ENCODE results near the gene GALK1. TPM values are rescaled to one million over a fixed set of nuclear protein-coding genes. Genes with fewer than 3 reads are reported as not detected.
A peak's percentile ranks its signal among the peaks of the same experiment; 100 is the strongest.

Gene GALK1
- total and polyA plus RNA-seq, 2 of the 13 experiments (the other 11 are each of a cell fraction or from before 2014, with no cell fraction given), result 59.9 to 93.6 TPM

- TF ChIP-seq ZNF530 (CRISPR knock-in tag; IDR thresholded peaks at IDR 0.05; ENCODE audit: low read depth) (no peak), TMF1 (CRISPR knock-in tag; IDR thresholded peaks at IDR 0.05; ENCODE audit: low read depth) (peak; percentile 64; the same call in 1 of the 2 replicates), ZNF615 (CRISPR knock-in tag; IDR thresholded peaks at IDR 0.05; ENCODE audit: borderline replicate concordance) (no peak), XRCC5 (optimal IDR thresholded peaks at IDR 0.05; ENCODE audit: low read length) (no peak), ZFP36 (IDR thresholded peaks at IDR 0.05; ENCODE audit: borderline replicate concordance, low read depth, low read length, partially characterized antibody) (no peak), PRDM10 (CRISPR knock-in tag; IDR thresholded peaks at IDR 0.05; ENCODE audit: low read depth) (peak; percentile 88), ZNF20 (CRISPR knock-in tag; IDR thresholded peaks at IDR 0.05) (no peak), SKI (IDR thresholded peaks at IDR 0.05; ENCODE audit: partially characterized antibody) (peak; percentile 32), ERF (CRISPR knock-in tag; IDR thresholded peaks at IDR 0.05) (peak; percentile 71; the same call in 1 of the 2 replicates), SNAPC5 (CRISPR knock-in tag; IDR thresholded peaks at IDR 0.05; ENCODE audit: borderline replicate concordance) (no peak), KAT2B (IDR thresholded peaks at IDR 0.05; ENCODE audit: borderline replicate concordance, low read depth, low read length) (no peak), FOXO1 (CRISPR knock-in tag; IDR thresholded peaks at IDR 0.05) (peak; percentile 19; the same call in 1 of the 2 replicates), MLLT10 (CRISPR knock-in tag; IDR thresholded peaks at IDR 0.05) (no peak), ZNF570 (CRISPR knock-in tag; IDR thresholded peaks at IDR 0.05; ENCODE audit: borderline replicate concordance) (peak; percentile 94; the same call in 1 of the 2 replicates), CENPBD1 (CRISPR knock-in tag; IDR thresholded peaks at IDR 0.05; ENCODE audit: borderline replicate concordance, low read depth) (no peak), ZFP41 (CRISPR knock-in tag; IDR thresholded peaks at IDR 0.05; ENCODE audit: borderline replicate concordance) (peak; percentile 95), ETS1 (CRISPR knock-in tag; IDR thresholded peaks at IDR 0.05) (no peak), ZBTB7B (CRISPR knock-in tag; IDR thresholded peaks at IDR 0.05) (peak; percentile 86), SAP130 (CRISPR knock-in tag; IDR thresholded peaks at IDR 0.05; ENCODE audit: low read depth) (peak; percentile 74), EZH2 (conservative IDR thresholded peaks at IDR 0.05; ENCODE audit: low read depth, low read length) (no peak), ZNF207 (IDR thresholded peaks at IDR 0.05; ENCODE audit: borderline replicate concordance) (no peak), ZNF431 (CRISPR knock-in tag; IDR thresholded peaks at IDR 0.05; ENCODE audit: borderline replicate concordance, low read depth) (peak; percentile 95)
Measured at GRCh38 chr17:75754378-75755204, 10.4 kb downstream of the GALK1 start (continued).

Data from HepG2 (cell line).